HepG2 (cell line): Measurements from ENCODE around the gene TLK1.

Source experiments
- ATF1 ChIP-seq: IDR thresholded peaks from 2 replicates; pipeline ENCODE4 v1.6.1; 2016; ENCODE audit warnings: mild to moderate bottlenecking, control low read depth
- CBX2 ChIP-seq, 2 experiments: fragments of 200-600 bp in 1 of 2; sonication (generic); formaldehyde crosslinking in 1 of 2; IDR thresholded peaks; 2 replicates each; pipeline versions ENCODE4 v1.7.0 to v1.8.1; 2018 to 2022; ENCODE audit warnings: low read depth in 2 of 2, low read length in 1 of 2, mild to moderate bottlenecking in 1 of 2, missing genetic modification reagents in 1 of 2
- EZH2 ChIP-seq: conservative IDR thresholded peaks from 2 replicates; pipeline ENCODE4 v1.6.1; 2012; ENCODE audit warnings: mild to moderate bottlenecking, low read depth, low read length, moderate library complexity
- FOXM1 ChIP-seq: sonication (generic); formaldehyde crosslinking; IDR thresholded peaks from 2 replicates; pipeline ENCODE4 v1.5.0; 2020; ENCODE audit warnings: missing genetic modification reagents
- ZNF121 ChIP-seq: sonication (generic); formaldehyde crosslinking; IDR thresholded peaks from 2 replicates; pipeline ENCODE4 v1.5.0; 2020; ENCODE audit warnings: mild to moderate bottlenecking, missing genetic modification reagents
- ZNF205 ChIP-seq: IDR thresholded peaks from 2 replicates; pipeline ENCODE4 v1.6.1; 2018; ENCODE audit warnings: missing biosample characterization, missing genetic modification reagents
- TF ChIP-seq, protein P1 (sequence below): sonication (generic); formaldehyde crosslinking; IDR thresholded peaks from 2 replicates; pipeline ENCODE4 v1.4.0; 2020; ENCODE audit warnings: missing genetic modification reagents, mild to moderate bottlenecking, borderline replicate concordance

DNA sequence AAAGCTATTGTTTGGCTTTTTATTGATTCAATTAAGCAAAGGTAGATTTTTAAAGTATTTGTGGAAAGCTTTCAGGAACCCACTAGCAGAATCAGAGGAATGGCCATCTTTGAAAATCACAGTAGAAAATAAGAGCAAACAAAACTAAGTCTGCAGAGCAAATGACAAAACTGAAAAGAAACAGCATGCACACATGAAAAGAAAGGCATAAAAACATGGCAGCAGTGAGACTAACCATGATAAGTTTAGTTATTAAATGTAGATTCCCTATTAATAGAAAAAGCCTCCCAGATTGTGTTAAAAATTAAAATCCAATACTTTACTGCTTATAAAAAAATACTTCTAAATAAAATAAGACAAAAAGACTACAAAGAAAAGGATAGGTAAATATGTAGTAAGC, 9.1 kb upstream of the TLK1 start:
- TF ChIP-seq EZH2 (no peak), CBX2 (IDR thresholded peaks at IDR 0.05; ENCODE audit: low read depth, low read length) (no peak), CBX2 (CRISPR knock-in tag; IDR thresholded peaks at IDR 0.05; ENCODE audit: low read depth) (no peak), FOXM1 (no peak), ZNF205 (CRISPR knock-in tag) (no peak), ZNF121 (CRISPR knock-in tag) (no peak), ATF1 (CRISPR knock-in tag) (no peak)
- TF ChIP-seq, protein P1, sequence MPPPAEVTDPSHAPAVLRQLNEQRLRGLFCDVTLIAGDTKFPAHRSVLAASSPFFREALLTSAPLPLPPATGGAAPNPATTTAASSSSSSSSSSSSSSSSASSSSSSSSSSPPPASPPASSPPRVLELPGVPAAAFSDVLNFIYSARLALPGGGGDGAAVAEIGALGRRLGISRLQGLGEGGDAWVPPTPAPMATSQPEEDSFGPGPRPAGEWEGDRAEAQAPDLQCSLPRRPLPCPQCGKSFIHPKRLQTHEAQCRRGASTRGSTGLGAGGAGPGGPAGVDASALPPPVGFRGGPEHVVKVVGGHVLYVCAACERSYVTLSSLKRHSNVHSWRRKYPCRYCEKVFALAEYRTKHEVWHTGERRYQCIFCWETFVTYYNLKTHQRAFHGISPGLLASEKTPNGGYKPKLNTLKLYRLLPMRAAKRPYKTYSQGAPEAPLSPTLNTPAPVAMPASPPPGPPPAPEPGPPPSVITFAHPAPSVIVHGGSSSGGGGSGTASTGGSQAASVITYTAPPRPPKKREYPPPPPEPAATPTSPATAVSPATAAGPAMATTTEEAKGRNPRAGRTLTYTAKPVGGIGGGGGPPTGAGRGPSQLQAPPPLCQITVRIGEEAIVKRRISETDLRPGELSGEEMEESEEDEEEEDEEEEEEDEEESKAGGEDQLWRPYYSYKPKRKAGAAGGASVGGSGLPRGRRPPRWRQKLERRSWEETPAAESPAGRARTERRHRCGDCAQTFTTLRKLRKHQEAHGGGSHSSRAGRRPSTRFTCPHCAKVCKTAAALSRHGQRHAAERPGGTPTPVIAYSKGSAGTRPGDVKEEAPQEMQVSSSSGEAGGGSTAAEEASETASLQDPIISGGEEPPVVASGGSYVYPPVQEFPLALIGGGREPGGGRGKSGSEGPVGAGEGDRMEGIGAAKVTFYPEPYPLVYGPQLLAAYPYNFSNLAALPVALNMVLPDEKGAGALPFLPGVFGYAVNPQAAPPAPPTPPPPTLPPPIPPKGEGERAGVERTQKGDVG, result no peak
